ENCODE data around the gene ACTG1.
A peak's percentile ranks its signal among the peaks of the same experiment; 100 is the strongest.

The ACTG1 gene

DNA sequence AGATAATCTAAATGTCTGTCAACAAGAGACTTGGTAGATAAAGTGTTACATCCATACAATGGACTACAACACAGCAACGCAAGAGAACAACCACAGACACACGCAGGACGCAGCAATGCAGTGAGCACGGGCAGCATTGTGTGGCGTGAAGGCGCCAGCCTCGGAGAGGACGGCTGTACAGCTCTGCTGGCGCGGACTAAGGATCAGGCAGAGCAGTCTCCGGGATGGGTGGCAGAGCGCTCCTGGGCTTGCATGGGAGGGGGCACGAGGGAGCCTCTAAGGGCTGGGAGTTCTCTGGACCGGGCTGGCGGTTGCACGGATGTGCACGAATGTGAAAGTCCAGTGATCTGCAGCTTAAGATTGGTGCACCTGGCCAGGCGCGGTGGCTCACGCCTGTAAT is 34.5 kb downstream of the ACTG1 start:
- DNase-seq = no peak

DNA sequence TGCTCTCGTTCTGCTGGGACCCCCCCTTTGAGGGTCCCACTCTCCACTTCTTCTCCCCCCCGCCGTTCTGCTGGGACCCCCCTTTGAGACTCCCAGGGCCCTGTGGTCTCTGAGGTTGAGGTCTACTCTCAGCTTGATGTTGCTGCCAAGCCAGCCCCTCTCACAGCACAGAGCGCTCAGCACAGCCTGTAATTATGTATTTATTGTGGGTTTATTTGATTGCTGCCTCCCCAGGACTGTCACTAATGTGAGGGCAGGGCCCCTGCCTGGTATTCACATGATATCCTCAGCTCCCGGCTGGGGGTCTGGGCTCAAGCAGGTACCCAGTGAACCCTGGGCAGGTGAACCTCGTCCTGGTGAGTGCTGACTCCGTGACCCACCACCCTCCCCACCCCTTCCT is 35.4 kb downstream of the ACTG1 start:
- DNase-seq = no peak

DNA sequence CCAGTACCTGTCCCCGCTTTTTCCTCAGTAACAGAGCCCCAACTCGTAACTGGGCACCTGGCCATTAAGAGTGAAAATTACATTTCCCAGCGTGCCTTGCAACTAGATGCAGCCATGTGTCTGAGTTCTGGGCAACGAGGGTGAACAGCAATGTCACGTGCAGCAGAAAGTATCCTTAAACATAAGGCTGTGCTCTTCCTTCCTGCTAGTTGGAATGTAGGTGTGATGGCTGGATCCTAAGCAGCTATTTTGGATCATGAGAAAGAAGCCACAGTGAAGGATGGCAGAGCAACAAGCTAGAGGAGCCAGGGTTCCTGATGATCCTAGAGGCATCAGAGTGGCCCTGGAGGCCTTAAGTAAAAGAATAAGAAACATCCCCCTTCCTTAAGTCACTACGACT is 36.0 kb downstream of the ACTG1 start:
- DNase-seq = no peak

DNA sequence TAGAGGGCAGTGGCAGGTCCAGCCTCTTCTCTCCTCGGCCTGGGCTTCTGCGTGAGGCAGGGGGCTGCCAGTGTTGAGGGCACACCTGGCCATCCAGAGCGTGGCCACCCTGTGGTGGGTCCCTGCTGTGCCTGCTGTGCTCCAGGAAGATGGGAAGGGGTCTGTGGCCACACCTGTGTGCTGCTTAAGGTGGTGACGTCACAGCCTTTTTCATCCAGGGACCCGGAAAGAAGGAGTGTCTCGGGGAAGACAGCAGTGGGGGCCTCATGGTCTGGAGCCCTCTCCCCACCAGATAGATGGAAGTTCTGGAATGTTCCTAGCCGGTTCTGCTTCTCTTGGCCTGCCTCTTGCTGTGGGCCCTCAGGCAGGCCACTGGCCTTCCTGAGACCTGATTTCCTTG is 36.5 kb downstream of the ACTG1 start:
- no peak for DNase-seq

DNA sequence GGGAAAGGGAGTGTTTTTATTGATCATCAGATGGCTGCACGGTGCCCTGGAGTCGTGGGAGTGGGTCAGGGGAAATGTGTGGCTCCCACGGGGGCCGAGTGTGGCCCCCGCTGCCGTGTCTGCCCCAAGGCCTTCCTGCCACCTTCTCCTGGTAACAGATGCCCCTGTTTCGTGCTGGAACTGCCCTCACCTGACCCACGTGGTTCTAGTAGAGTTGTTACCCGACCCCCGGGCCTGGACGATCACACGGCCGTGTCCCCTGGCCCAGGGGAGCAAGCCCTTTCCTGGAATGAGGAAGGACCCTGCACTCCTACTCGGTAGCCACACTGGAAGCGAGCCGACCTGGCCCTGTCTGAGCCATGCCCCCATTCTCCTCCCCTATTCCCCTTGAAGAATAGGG is 37.6 kb downstream of the ACTG1 start:
- DNase-seq = no peak

DNA sequence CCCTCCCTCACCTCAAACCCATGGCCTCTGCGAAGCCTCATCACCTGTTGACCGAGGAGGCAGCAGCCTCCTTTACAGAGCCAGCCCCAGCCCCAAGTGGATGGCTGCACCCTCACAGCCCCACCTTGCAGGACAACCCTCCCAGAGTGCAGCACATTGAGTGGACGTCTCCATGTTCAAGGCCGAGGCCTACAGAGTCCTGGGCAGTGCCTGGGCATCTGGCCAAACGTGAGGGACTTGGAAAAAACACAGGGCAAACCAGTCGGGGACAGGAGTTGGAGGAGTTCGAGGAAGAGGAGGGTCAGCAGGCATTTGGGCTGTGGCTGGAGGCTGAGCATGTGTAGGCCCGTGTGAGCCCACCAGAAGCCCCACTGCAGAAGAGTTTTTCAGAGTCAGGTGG is 39.6 kb downstream of the ACTG1 start:
- DNase-seq = no peak

DNA sequence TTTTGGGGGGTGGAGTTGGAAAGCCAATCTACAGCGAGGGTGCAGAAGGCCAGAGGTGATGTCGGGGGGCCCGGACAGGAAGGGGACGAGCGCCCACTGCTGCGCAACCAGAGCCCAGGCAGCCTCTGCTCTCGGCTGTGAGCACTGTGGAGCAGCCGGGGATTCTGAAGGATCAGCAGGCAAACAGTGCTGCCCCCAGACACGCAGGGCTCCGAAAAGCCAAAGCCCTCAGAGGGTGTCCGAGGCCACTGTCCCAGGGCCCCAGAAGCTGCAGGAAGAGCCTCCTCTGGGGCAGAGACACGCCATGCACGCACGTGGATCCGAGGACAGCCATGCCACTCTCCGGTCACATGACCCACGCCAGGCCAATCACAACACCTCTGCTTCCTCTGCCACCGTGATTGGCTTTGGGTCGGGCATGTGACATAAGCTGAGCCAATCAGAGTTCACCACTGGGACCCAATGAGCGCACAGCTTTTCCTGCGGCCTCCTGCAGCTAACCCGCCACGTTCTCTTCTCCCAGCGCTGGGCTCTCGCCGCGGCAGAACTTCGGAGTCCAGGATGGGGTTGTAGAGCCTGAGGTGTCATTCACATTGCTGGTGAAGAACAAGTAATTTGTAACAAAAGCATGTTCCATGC is 40.7 kb downstream of the ACTG1 start:
- DNase-seq = peak; percentile 64

DNA sequence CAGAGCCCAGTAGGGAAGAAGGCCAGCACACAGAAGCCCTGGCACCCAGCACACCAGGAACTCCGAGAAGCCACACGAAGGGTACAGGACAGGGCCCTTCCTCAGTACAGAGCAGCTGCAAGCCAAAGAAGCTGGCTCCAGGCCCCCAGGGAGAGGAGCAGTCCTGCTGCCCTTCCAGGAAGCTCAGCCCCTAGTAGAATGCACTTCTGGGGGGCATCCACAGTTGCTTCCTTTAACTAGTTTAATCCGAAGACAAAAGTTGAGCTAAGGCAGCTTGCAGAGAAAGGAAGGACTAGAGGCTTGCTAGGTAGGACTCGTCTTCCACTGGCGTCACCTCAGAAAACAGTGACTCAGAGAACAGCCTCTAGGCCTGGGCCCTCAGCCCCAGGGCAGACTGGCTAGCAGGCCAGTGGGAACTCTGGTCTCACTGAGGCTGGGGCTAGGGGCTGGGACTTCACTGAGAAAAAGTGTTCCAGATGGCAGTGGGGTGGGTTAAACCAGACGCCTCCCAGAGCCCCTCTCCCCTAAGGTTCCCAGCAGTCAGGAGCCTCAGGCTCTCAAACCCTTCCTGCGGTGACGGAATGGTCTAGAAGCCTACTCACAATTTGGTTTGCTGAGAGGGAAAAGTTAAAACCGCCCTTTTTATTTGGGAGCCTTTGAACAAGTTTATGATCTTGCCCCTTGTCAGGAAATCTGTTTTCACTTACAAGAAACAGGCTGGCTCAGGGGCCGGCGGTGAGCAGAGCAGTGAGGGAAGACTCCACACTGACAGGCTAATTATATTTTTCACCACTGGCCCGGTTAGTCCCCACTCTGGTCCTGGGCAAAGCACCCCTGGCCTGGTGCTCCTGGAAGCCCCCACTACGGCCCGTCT is 41.4 kb downstream of the ACTG1 start:
- DNase-seq = no peak

DNA sequence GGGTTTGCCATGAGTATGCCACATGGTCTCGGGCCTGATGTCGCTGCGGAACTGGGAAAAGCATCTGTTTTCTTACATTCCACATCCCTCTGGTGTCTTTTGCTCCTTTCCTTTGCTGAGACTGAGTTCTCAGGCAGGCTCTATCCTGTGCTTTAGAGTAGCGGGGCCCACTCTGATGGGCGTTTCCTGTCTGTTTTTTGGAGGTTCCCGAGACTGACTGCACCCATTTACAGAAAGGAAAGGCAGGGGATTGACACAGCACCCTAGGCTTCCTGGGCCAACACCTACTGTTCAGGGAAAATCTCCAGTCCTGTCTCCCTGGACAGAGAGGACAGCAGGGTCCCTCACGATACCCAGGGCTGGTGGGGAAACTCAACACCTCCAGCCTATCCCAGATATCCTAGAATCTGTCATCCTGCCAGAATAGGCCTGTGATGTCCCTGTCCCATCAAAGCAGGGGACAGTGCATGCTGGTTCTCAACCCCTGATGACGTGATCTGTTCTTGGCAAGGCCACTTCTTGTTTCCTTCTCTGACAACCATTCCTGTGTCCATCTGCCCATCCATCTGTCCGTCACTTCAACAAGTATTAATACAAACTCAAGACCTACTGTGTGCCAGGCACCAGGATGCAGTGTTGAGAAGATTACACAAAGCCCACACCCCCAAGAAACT is 42.2 kb downstream of the ACTG1 start:
- no peak for DNase-seq

DNA sequence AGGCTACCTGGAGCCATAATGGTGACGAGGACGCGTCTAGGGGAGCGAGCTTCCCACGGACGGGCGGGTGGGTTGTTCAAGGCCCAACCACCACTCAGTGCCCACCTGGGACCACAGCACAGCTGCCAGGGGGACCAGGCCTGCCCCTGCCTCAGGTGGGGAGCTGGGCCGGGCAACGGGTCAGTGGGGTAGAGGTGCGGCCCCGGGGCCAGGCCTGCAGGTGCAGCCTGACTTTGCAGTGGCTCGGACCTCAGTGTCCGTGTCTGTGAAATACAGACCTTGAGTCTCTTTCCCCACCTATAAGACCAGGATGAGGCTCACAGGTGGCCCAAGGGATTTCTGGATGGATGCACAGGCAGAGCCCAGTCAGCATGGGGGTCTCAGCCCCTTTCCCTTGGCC is 43.3 kb downstream of the ACTG1 start:
- no peak for DNase-seq

DNA sequence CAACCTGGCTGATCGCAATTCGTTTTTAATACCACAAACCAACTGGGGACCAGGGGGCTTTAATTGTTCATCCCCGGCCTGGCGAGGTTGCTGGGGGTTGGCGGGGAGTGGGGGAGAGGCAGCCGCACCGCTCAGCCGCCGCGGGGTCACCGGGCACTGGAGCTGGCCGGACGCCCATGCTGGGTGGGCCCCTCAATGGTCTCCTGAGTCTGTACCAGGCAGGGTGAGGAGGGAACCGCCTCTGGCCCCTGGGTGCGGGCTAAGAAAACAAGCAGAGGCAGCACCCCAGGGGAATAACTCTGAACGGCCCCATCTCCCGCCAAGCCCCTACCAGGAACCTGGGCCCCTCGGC is 43.9 kb downstream of the ACTG1 start:
- DNase-seq = no peak

DNA sequence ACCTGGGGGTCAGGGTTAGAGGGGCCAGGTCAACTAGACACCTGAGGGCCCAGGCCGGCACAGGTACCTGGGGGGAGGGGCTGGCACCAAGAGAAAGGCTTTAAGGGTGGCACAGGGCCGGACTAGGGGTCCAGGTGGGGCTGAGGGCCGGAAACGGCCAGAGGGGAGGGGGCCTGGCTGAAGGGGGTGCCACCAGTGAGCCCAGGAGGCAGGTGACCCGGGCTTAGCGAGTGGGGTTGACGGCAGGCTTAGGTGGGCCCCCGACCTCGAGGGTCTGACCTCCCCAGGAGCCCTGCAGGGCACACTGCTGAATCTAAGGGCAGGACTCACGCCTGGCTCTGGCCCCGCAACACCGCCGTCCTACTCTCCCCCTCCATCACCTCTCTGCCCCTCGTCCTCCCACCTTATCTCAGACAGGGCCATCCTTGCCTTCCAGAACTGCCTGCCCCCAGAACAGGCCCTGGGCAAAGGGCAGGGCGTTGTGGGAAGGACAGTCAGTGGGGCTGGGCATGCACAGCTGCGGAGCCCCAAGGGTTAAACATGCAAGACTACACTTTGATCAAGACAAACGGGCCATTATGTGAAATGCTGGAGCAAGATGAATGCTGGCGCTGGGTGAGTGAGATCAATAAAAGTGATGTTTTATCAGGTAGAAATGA is 44.4 kb downstream of the ACTG1 start:
- DNase-seq = no peak

DNA sequence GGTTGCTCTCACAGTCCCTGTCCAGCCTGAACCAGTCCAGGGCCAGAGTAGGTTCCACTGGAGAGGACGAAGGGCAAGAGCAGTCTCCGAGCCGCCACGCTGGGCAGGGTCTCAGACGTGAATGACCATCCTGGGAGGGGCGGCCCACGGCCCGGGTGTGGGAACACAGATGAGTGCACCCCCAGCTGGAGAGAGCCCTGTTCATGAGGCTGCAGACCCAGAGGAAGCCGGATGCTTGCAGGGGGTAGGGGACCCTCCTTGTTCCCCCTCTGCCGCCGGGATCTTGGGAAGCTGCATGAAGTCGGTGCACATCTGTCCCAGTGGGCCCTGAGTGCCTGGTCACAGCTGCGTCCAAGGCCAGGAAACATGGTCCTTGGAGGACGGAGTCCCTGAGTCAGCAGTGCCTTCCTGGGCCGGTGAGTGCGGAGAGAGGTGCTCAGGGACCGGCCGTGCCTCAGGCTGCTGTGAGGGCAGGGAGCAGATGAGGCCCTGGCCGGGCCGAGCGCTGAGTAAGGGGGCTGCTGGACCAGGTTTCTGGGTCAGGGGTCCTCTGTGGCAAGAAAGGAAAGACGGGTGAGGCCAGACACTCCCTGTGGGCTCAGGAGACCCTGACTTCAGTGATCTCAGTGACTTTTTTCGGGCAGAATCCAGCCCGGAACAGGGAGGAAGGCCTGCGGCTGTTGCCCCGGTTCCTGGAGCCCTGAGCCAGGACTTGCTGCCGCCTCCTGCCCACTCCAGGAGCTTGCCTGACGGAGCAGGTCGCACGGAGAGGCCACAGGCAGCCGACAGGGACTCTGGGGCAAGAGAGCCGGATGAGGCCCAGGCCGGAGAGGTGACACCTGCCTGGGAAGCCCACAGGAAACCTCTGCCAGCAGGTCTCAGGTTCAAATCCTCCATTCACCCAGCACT is 45.8 kb downstream of the ACTG1 start:
- DNase-seq = no peak

DNA sequence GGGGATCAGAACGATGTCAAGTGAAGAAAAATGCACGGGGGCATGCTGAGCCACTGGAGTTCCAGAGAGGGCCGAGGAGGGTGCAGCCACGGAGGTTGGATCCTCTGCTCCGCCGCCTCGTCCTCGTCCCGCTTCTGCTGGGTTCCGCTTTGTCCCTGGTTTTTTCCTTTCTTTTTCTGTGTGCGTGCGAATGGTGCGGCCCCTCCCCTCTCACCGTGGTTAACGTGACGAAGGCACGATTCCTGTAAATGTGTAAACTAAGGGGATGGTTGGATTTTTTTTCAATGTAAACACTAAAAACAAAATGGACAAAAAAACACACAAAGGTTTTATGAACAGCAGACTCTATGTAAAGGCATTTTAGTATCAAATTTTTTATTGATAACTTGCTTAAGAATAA is 46.7 kb downstream of the ACTG1 start:
- DNase-seq = no peak

DNA sequence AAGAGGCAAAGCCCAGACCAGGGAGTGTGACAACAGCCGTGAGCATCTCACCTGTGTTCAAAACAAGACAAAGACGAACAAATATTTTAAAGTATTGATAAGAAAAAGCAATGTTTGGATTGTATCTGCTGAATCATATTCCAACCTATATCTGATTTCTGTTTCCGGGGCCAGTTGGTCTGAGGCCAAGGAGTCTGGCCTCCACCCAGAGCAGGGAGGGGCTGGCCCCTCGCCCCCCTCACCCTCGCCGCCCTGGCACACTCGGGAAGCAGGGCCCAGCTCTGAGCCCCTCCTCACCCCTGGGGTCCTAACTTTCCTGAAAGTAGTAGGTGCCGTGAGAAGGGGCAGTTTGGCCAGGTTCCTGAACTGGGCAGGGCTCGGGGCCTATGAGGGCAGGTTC is 48.0 kb downstream of the ACTG1 start:
- DNase-seq = no peak

DNA sequence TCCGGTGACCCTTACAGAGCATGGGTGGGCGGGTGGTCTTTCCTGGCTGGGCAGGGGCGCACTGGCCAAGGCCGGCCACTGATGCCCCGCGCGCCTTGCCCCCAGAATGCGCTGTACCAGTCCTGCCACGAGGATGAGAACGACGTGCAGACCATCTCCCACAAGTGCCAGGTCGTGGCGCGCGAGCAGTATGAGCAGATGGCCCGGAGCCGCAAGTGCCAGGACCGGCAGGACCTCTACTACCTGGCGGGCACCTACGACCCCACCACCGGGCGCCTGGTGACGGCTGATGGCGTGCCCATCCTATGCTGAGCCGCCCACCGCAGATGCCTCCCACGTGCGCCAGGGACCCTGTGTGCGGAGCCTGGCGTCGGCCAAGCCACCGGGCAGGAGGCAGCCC is 49.1 kb downstream of the ACTG1 start:
- DNase-seq = no peak

DNA sequence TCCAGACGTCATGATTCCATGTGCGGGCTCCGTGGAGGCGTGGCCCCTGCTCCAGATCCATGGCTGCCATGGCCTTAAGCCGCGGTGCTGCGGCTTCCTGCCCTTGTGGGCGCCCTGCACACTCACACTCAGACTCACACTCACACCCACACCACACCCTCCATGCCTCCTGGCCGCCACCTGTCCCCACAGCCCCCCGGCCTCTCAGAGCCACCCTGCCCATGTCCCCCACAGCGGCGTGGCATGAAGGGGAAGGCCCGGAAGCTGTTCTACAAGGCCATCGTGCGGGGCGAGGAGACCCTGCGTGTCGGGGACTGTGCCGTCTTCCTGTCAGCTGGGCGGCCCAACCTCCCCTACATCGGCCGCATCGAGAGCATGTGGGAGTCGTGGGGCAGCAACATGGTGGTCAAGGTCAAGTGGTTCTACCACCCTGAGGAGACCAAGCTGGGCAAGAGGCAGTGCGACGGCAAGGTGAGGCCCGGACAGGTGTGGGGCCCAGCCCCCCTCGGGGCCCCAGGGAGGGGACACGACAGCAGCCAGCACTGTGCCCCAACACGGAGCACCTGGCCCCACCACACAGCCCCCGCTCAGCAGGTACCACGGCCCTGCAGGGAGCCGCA is 50.0 kb downstream of the ACTG1 start:
- no peak for DNase-seq

DNA sequence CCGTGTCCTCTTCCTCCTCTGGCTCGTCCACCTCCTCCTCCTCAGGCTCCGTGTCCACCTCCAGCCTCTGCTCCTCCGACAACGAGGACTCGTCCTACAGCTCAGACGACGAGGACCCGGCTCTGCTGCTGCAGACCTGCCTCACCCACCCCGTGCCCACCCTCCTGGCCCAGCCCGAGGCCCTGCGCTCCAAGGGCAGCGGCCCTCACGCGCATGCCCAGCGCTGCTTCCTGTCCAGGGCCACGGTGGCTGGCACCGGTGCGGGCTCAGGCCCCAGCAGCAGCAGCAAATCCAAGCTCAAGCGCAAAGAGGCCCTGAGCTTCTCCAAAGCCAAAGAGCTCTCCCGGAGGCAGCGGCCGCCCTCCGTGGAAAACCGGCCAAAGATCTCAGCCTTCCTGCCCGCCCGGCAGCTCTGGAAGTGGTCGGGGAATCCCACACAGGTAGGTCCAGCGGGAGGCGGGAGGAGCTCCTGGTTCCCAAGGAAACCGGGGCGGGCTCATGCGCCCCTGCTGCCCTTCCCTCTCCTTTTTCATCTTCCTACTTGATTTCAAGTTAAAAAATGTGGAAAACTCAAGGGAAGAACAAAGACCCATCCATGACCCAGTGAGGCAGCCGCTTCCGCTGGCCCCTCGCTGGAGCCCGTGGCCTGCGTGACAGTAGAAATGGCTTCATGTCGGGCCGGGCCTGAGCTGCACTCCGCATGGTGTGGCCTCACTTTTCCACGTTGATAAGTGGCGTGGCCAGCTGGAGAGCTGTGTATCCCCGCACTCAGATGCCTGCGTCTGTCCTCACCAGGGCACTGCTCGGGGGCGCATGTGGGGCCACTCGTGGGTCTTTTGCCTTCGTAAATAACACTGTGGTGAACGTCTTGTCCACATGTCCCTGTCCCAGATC is 50.7 kb downstream of the ACTG1 start:
- DNase-seq = no peak

DNA sequence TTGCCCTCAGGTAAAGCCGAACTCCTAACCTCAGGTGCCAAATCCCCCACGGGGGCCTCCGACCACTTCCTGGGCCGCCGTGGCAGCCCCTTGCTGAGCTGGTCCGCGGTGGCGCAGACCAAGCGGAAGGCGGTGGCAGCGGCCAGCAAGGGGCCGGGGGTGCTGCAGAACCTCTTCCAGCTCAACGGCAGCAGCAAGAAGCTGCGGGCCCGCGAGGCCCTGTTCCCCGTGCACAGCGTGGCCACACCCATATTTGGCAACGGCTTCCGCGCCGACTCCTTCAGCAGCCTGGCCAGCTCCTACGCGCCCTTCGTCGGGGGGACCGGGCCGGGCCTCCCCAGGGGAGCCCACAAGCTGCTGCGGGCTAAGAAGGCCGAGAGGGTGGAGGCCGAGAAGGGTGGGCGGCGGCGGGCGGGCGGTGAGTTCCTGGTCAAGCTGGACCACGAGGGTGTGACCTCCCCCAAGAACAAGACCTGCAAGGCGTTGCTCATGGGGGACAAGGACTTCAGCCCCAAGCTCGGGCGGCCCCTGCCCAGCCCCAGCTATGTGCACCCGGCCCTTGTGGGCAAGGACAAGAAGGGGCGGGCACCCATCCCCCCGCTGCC is 51.6 kb downstream of the ACTG1 start:
- DNase-seq = no peak

Measured in NCI-H2029 (cell line).